ENCODE measurements around the gene PCAT7.

The PCAT7 gene

DNA sequence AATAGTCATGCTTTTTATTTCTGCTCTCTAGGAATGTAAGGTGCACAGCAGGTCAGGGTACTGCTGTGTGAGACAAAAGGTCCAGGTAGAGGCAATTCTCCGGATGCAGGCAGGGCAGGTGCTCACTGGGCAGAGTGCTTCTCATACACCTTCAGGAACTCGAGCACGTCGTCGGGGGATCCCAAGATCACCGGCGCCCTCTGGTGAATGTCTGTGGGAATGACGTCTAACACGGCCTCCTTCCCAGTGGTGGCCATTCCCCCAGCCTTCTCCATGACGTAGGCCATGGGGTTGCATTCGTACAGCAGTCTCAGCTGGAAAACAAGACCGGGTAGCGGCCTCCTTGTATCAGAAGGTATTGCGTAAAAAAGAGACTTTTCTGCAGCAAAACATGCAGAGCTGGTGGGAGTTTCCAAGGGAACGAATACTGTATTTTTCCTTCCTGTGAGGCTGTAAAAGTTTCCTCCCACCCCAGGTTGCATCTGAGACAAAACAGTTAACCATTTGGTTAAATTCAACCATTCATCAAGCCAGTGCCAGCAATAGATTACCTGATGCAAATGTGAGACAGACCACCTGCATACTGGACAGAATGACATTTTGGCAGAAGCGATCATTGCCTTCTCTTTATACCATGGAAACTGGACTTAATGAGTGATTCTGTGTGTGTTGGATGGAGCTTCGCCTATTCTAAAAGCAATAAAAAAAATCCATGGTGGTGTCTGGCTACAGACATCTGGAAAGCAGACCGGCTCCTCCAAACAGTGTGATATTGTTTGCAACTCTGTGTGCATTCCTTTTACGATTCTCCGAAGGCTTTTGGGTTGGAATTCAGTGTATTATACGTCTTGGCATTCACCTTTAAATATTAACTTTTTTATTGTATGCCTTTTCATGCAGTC is 48.6 kb downstream of the PCAT7 start:
- no peak overlapping the region for H3K4me3 ChIP-seq (ENCODE audit: low read depth, low read length)
- DNase-seq (ENCODE audit: low read depth), result peak; percentile 89
- TF ChIP-seq, protein P1, sequence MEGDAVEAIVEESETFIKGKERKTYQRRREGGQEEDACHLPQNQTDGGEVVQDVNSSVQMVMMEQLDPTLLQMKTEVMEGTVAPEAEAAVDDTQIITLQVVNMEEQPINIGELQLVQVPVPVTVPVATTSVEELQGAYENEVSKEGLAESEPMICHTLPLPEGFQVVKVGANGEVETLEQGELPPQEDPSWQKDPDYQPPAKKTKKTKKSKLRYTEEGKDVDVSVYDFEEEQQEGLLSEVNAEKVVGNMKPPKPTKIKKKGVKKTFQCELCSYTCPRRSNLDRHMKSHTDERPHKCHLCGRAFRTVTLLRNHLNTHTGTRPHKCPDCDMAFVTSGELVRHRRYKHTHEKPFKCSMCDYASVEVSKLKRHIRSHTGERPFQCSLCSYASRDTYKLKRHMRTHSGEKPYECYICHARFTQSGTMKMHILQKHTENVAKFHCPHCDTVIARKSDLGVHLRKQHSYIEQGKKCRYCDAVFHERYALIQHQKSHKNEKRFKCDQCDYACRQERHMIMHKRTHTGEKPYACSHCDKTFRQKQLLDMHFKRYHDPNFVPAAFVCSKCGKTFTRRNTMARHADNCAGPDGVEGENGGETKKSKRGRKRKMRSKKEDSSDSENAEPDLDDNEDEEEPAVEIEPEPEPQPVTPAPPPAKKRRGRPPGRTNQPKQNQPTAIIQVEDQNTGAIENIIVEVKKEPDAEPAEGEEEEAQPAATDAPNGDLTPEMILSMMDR (conservative IDR thresholded peaks at IDR 0.05; ENCODE audit: low read depth, low read length), result peak; percentile 87

DNA sequence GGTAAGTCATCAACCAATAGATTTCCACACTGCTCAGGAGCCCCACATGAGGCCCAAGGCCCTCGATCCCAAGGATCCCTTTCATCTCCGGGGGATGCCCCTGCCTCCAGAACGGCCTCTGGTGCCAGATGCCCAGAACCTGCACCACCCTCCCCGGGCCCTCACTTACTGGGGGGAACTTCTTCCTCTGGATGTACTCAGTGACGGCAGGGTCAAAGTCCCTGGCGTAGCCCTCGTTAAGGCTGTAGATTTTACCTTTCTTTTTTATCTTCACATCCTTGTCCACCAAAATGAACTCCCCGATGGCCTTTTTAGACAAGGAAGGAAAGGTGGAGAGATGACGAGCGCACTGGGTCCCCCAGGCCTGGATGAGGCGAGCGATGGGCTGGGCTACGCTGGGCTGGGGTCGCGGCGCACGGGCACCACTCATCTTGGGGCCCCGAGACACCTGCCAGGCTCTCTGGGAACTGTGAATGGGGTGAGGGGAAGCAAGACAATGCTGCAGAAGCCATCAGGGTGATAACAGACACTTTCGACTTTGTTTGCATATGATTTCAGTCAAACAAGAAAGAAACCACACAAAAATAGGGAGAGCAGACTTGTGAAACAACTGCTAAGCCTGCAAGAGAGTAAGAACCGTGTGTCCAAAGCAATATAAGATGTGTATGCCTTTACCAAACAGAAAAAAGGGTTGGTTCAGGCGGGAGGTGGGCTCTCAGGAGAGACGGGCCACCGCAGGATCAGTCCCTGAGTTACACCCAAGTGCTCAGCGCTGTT is 52.0 kb downstream of the PCAT7 start:
- TF ChIP-seq, protein P1 (conservative IDR thresholded peaks at IDR 0.05; ENCODE audit: low read depth, low read length), result no peak
- no peak overlapping the region for H3K4me3 ChIP-seq (ENCODE audit: low read depth, low read length)
- DNase-seq (ENCODE audit: low read depth), result no peak

DNA sequence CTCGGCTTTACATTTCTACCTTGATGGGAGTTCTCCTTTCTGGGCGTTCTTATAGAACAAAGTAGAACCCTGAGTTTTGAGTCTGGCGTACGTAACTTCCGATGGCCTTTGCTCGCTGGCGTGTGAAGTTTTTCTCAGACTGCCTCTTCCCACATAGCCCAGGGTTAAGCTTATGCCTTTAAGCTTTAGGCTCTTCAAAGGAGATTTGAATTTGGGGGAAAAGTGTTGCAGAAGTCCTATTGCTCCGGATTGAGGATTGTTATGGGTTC is 52.5 kb downstream of the PCAT7 start:
- no peak for DNase-seq (ENCODE audit: low read depth)
- H3K4me3 ChIP-seq (ENCODE audit: low read depth, low read length), result no peak overlapping the region
- TF ChIP-seq, protein P1 (conservative IDR thresholded peaks at IDR 0.05; ENCODE audit: low read depth, low read length), result no peak

DNA sequence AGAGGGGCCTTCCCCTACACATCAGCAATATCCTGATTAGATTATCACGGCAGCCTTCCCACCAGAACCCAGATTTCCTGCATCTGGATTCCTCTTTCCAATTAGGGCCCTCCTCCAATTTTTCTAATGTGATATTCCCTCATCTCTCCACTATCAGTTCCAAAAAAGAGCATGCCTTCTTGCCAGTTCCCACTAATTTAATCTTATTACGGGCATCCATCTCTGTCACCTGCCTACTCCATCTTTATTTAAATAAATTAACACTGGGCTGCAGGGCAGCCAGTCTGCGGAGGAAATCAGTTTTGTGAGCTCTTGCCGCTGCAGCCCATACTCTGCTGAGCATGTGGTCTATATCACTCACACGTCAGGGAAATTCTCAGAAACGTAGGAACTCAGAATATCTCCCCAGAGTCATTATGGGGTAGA is 55.3 kb downstream of the PCAT7 start:
- TF ChIP-seq, protein P1 (conservative IDR thresholded peaks at IDR 0.05; ENCODE audit: low read depth, low read length), result no peak
- DNase-seq (ENCODE audit: low read depth), result no peak
- no peak overlapping the region for H3K4me3 ChIP-seq (ENCODE audit: low read depth, low read length)

DNA sequence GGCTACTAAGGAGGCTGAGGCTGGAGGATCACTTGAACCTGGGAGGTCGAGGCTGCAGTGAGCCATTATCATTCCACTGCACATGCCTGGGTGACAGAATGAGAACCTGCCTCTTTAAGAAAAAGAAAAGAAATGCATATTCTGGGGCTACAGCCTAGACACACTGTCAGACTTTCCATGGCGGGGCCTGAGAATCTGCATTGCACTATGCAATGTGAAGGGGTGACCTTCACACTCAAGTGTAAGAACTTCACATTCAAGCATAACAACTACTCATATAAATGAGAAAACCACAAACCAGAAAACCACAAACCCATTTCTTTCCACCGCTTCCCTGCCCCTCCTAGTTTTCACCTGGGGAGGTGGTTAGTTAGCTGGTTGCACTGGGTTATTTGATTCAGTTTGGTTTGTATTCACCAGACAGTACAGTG is 56.8 kb downstream of the PCAT7 start:
- TF ChIP-seq, protein P1 (conservative IDR thresholded peaks at IDR 0.05; ENCODE audit: low read depth, low read length), result no peak
- no peak overlapping the region for H3K4me3 ChIP-seq (ENCODE audit: low read depth, low read length)
- no peak for DNase-seq (ENCODE audit: low read depth)

DNA sequence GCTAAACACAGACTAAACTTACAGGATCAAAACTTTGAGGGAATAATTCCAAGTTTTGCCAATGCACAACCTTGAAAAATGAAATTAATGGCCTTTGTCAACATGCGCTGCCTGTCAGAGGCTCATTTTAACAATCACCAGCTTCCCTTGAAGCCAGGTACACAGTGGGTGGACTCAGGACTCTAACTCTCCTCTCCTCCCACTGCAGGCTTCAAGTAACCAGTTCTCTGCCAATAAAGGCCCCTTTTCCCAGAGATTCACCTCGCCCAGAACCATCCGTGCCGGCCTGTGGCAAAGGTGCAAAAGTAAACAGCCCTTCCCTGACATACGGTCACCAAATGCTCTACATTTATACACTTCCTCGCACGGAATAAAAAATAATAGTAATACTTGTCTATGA is 57.2 kb downstream of the PCAT7 start:
- H3K4me3 ChIP-seq (ENCODE audit: low read depth, low read length), result no peak overlapping the region
- DNase-seq (ENCODE audit: low read depth), result no peak
- TF ChIP-seq, protein P1 (conservative IDR thresholded peaks at IDR 0.05; ENCODE audit: low read depth, low read length), result no peak
